Stimulated activated CD4-positive, alpha-beta T cell treated with anti-CD3 and anti-CD28 coated beads, Interleukin-2, amount 100 ng/mL, for 4 hours (primary cell): ENCODE results near the gene ITGB5.

Experiments
- DNase-seq: peaks from one replicate; pipeline ENCODE4 v3.0.0-alpha.2; 2020; ENCODE audit warnings: low read depth

ITGB5 gene

DNA sequence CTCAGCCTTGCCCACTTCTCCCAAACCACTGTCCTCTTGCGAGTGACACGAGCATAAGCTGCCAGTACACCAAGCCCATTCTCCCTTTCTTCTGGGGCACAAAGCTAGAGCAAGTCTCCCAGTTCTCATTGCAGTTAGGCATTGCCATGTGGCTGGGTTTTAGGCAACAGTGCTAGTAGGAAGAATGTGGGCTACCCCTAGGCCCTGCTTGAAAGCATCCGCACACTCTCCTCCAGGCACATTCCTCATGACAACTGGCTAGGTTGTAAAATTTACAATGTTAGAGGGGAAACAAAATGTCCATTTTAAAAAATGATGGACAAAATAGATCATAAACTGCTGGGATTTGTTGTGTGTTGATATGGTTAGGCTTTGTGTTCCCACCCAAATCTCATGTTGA is 19.7 kb downstream of the ITGB5 start:
- DNase-seq: no peak

DNA sequence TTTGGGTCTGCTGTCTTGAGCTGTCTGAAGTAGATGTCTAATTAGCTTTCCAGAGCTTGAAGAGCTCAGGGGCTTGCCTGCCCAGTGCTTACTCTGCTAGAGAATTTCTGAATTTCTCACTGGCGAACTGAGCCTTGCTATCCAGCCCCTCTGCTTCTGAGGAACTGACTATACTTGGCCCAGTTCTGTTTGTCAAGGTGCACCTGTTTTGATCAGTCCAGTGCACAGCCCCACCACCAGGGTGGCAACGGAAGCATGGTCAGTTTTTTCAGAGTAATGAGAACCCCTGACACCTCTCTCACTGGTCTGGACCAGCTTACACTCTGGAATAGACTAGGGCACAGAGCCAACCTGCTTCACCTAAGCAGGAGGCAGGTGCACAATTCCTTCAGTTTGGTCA is 25.2 kb downstream of the ITGB5 start:
- DNase-seq: no peak

DNA sequence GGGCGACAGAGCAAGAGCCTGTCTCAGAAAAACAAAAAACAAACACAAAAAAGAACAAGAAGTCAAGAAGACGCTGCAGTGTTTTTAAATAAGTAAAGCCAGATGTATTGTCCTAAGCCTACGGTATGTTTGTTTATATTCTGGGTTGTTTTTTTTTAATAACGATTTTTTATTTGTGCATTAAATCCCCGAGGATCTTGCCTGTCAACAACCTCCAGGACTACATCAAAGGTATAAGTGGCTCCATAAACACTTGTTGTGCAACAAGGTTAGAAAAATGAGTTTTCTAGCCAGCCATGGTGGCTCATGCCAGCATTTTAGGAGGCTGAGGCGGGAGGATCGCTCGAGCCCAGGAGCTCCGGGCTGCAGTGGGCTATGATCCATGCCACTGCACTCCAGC is 26.1 kb downstream of the ITGB5 start:
- DNase-seq: no peak

DNA sequence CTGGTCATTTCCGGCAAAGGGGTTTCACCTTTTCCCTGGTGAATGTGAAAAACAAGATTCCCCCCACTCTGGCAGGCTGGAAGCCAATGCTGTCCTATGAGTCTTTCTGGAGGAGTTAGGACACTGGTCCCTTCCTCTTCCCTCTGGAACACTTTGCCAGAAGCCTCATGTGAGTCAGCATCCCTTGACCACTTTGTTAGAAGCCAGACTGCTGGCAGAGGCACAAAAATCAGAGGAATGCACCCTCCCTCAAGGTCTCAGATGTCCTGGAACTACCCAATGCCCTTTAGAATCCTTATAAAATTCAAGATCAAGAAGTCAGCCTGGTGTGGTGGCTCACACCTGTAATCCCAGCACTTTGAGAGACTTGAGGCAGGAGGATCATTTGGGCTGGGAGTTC is 26.6 kb downstream of the ITGB5 start:
- no peak for DNase-seq

DNA sequence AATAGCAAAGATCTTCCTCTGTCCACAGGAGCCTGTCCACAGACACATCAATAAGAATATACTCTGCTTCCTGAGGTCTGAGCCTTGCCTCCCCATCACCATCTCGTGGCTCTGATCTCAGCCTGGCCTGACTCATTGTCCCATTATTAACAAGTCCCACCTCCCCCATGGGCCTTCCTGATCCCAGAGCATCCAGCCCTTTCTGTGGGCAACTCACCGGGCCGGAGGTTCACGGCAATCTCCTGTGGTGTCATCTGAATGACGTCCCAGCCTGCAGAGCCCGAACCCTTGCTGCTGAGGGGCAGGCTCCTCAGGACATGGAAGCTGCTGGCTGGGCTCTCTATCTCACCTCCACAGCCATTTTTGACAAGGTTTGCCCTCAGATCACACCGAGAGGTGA is 28.1 kb downstream of the ITGB5 start:
- no peak for DNase-seq

DNA sequence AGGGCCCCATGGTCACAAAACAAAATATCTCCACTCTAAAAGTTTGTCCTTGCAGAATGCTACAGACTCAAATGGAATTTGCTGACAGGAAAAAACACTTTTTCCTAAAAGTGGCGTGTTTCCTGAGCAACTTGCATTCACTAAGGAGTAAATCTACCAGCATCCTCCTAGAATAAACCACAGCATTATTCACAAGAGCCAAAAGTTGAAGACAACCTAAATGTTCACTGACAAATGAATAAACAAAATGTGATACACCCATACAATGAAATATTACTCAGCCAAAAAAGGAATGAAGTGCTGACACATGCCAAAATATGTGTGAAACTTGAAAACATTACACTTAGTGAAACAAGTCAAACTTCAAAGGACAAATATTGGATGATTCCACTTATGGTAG is 28.9 kb downstream of the ITGB5 start:
- no peak for DNase-seq

DNA sequence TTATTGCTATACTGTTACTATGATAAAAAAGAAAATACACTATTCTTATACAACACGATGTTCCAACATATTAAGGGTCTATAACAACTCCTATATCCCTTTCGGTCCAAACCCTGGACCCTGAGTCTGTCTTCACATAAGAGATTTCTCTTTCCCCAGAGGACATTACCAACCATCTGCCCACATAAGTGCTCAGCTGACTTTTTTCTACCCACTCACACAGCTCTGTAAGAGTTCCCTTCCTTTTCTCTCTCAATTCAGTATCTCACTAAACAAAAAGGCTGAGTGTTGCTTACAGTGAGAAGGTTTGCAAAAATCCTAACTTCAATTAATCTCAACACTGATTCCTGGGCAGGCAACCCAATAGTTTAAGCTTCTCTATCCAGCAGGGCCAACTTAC is 30.5 kb downstream of the ITGB5 start:
- DNase-seq: no peak

DNA sequence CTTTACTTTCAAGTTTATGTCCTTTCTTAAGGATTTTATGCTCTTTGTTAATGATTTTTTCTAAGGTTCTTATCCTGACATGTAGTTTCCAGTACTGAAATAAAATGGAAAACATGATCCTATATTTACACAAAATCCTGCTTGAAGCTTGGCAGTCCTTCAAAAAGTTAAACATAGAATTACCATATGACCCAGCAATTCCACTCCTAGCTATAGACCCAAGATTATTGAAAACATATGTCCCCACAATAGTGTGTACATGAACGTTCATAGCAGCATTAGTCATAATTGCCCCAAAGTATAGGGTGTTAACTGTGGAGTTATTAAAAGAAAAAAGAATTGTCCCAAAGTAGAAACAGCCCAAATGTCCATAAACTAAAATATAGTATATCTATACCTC is 33.2 kb downstream of the ITGB5 start:
- DNase-seq: no peak

DNA sequence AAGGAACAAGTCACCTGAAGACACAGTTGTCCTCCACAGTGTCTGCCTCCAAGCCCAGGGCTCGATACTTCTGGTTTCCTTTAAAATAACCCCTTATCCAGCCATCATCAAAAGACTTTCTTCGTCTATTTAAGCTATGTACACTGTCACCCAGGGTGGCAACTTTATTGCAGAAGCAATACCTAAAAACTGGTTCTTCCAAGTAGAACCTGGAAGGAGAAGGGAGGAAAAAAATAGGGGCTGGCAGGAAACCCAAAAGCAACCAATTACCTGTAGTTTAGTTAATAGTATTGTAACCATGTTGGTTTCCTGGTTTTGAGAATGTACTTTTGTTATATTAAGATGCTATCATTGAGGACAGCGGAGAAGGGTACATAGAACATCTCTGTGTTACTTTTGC is 33.7 kb downstream of the ITGB5 start:
- no peak for DNase-seq

DNA sequence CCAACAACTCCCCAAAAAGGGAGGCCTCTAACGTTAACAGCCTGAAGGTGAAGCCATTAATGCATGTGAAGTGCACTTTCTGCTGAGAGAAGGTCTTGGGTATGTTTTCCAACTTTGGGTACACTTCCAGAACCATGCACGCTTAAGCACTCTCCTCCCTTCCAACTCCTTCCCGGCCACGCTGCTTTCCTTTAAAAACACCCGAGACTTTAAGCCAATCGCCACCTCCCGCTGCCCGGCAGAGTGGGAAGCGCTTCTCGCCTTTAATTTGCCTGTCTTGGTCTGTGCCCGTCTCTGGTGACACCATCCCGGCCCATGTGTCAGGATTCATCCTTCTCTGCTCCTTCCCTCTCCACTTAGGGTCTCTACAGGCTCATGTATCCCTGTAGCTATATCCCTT is 35.3 kb downstream of the ITGB5 start:
- no peak for DNase-seq

DNA sequence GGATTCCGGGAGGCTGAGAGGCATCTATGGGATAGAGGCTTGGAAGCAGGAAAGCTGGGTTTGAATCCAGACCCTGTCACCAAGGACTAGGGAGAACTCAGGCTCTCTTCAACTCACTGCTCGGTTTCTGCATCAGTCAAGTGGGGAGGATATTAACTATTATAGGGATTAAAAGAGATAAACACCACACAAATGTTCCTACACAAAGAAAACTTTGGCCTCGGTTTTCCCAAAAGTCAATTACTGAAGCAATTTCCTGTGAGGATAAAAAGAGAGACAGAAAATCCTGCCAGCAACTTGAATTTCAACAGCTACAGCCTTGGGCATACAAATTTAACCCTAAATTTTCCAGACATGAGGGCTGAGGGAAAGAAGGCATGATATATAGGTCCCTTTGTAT is 36.0 kb downstream of the ITGB5 start:
- DNase-seq: no peak

DNA sequence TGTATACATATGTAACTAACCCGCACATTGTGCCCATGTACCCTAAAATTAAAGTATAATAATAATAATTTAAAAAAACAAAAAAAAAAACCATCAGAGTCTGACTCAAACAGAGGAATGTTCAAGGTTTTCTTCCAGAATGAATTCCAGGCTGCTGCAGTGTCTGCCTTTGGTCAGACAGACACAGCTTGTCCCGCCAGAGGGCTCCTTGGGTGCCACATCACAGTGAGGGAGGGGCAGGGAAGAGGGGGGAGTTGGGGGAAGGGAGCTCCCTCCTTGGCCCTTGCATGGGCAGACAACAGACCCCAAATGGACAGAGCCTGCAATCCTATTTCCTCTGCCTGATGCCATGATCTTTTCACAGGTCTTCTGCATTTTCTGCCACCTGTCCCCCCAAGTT is 36.5 kb downstream of the ITGB5 start:
- DNase-seq: no peak

DNA sequence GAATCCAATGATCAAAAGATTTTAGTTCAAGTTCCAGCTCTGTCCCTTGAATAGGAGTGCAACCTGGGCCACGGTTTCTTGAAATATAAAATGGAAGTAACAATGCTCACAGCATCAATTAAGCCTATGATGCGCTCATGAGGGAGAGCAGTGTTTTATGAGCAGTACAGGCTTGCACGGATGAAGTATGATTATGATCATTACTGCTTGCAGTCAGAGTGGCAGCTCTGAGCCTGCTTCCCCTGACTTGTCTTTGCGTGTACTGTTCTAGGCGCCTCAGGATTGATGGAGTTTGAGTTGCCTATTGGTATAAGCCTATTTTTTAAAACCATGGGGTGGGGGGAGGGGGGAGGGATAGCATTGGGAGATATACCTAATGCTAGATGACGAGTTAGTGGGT is 37.0 kb downstream of the ITGB5 start:
- no peak for DNase-seq

DNA sequence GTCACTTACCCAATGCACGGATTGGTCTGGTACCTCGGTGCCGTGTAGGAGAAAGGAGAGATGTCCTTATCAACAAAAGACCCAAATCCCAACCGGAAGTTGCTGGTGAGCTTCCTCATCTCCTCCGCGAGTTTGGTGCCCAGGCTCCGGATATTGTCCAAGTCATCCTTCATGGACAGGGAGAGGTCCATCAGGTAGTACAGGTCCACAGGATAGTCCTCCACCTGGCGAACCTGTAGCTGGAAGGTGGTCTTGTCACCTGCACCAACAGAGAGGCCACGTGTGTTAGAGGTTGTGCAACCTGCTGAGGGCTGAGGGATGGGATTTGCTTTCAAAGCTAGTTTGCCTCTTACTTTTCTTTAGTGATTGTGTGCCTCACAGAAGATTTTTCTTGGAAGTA is 38.9 kb downstream of the ITGB5 start:
- DNase-seq: no peak

DNA sequence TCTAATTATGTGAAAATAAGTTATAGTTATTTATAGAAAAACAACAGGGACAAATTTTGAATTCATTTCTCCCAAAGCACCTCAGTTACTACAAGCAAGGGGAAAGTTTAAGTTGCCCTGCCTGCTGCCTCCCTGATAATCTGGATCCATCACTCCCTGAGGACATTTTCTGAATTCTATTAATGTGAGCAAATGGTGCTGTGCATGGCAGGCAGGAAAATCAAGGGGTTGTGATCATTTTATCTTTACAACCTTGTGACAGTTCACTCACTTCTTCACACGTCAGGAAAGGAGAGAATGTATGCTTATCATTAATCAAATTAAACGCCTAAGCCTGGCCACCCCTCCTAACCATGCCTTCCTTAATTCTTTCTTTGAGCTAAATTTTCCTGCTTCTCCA is 39.3 kb downstream of the ITGB5 start:
- no peak for DNase-seq

DNA sequence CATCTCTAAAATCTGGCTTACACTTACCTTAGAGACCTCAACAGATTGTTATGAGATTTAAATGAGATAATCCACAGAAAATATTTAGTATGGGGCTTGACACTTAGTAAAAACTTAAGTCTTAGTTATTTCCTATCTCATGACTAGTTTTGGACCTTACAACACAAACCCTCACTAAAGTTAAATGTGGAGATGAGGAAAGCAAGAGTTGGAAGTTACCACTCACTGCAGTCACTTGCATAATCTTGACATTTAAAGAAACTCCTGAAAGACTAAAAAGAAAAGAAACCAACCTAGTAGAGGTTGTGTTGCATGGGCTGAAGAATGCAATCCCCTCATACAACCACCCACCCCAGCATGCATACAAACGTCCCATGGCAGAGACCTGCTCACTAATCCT is 40.1 kb downstream of the ITGB5 start:
- no peak for DNase-seq

DNA sequence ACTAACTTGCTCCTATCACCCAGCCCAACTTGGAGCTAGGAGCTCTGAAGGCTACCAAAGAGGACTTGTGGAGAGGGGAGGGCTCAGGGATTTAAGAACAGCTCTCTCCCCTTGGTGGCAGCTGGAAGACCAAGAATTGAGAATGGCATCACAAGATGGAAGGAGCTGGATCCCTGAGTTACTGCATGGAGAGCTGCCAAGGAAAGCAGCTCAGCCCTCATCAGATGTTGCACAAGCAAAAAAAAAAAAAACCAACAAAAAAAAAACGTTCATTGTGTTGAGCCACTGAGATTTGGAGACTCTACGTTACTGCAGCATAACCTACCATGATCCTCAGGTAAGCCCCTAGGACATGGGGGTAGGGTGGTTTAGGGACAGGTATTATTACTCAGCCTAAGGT is 41.0 kb downstream of the ITGB5 start:
- DNase-seq: no peak

DNA sequence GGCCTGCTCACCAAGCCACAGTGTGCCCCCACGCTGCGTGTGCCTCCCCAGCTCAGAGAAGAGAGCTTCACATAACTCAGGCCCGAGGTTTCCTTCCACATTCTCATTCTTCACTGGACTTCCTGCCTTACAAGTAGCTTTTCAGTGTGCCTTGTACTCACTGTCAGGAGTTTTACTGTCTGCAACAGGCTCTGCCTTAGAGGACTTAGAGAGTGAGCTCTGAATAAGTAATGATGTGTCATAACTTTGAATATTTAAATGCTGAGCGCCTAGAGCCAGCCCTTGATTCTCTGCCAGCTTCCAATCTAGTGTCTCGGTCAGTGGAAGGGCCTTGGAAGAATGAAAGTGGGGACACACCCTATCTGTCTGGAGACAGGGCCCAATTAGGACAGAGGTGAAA is 41.8 kb downstream of the ITGB5 start:
- DNase-seq: no peak

DNA sequence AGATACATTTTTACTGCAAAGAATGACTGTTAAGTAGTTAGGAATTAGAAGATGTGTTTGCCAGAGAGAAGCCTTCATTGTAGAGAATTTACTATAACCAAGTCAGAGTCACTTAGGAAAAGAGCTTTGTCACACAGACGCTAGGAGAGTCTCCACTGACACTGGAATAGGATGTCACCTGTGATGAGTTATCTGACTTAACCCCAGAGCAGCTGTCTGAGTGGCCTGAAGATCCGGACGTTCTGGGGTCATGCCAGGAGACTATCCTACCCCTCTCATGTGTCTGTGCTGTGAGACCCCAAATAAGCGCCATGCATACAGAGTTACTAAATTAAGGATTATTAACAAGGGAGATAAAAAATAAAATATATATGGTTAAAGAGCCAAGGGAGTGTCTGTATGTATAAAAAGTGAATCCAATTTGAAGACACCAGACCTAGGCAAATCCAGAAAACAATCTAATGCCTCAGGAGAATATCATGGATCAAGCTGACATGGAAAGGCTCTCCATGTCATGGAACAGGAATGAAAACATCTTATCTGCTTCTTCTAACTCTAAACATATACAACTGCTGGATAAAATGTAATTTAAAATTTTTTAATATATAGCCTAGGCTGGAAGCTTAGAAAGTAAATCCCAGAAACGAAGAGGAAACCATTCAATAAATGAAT is 43.5 kb downstream of the ITGB5 start:
- DNase-seq: no peak

DNA sequence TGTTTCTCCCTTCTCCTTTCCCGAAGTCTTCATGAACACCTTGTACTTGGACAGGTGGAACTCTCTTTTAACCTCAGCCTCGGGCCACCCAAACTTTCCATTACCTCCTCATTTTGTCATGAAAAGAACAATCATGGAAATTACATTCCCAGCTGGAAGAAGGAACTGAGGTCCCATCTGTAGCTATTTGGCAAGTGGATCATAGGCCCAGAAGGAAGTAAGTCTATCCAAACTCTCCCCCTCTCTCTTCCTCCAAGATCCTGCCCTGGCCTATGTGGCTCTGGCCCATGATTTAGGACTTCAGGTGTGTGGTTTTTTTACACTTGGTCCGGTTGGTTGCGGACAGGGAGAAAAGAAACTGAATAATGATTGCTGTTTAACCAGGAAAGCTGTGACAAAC is 44.1 kb downstream of the ITGB5 start:
- DNase-seq: no peak

DNA sequence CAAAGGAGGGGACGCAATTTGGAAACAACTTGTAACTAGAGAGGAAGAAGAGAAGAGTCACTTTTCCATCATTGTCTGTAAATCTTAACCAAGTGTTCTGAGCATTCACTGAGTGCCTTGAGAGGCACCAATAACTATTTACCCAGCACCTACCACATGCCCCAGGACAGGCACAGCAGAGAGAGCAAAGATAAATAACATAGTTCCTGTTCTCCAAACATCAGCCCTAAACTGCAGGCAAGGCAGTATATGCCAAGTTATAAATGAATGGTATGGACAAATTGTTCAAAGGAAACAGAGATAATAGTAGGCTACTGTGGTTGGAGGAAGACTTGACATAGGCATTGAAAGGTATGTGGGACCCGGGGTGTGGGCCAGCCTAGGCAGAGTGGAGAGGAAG is 45.6 kb downstream of the ITGB5 start:
- no peak for DNase-seq

DNA sequence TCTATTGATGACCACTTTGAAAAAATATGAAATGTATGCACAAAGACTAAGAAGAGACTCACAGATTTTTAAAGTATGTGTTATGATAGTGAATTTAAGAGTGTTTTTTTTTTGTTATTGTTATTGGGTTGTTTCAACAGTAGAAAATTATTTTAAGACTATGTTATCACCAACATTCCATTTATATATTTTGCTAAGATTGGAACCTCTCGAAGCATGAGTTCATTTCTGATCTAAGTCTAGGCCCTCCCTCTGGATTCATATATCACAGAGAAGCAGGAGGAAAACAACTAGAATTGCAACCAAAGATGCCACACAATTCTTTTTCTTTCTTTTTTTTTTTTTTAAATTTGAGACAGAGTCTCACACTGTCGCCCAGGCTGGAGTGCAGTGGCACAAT is 46.8 kb downstream of the ITGB5 start:
- DNase-seq: no peak

DNA sequence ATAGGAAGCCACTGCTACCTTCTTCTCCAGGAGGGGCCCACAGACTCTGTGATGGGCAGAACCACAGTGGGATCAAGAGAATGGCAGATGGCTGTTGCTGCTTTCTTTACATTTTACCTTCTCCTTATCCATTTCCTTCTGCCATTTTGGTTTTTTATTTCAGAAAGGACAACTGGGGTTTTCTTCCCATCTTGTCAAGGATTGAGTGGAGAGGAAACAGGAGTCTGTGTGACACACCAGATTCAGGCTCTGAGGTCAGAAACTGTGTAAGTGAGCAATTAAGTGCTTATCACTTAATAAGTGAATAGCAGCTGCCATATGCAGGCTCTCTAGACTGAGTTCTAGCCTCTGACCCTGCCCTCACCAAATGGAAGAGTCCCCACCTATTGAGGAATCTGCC is 47.3 kb downstream of the ITGB5 start:
- DNase-seq: no peak

DNA sequence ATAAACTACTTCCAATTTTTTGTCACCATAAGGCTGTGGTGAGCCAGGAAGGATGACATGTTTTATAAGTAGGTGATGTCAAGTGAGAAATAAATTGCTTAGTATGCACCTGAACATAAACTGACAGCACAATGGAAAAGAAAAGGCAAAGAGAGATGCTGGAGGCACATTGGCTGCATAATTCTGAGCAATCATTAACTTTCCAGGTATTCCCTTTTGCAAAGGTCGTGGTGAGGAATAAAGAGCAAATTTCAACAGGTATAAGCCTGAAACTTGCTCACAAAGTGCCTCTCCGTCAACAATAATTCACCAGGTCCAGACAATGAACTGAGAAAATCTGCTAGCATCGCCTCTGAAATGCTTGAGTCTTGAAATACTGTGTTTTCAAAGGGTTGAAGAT is 48.2 kb downstream of the ITGB5 start:
- no peak for DNase-seq

DNA sequence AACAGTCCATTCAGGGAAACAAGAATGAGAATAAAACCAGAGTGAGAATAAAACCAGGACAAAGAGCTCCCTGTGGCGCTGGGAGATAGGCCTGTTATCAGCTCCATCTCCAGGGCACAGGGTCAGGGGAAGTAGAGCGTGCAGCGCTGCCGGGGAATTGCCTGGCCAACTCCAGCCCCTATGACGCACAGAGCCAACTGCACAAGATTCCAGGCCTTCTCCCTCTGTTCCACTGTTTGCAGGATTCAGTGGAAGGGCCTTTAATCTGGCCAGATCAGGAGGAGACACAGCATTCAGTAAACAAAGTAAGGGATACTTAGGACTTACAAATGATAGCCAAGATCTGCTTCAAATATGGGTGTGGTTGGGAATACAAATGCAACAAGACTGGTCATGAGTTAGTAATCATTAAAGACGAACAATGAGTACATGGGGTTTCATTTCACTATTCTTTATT is 49.4 kb downstream of the ITGB5 start:
- DNase-seq: no peak
